Tibial nerve (tissue), 4 donors: Measurements from ENCODE around the gene LEF1.

Experiments
- CTCF ChIP-seq, 5 experiments: fragments of 200-600 bp in 3 of 5; fragments of 450-650 bp in 2 of 5; sonication (generic) in 3 of 5; IDR thresholded peaks; one replicate each; pipeline ENCODE4 v1.5.1; 2016 to 2019; ENCODE audit warnings: antibody characterized with exemption in 5 of 5, mild to moderate bottlenecking in 3 of 5, moderate library complexity in 2 of 5
- EP300 ChIP-seq, 2 donors: sonication (generic); formaldehyde crosslinking; IDR thresholded peaks; one replicate each; pipeline ENCODE4 v1.6.1; 2017; ENCODE audit warnings: antibody characterized with exemption in 2 of 2, mild to moderate bottlenecking in 1 of 2
- POLR2A ChIP-seq, 2 donors: fragments of 450-650 bp; IDR thresholded peaks; one replicate each; pipeline ENCODE4 v1.6.1; 2017; ENCODE audit warnings: antibody characterized with exemption in 2 of 2, mild to moderate bottlenecking in 2 of 2, moderate library complexity in 2 of 2

GRCh38 chr4:108180513-108180912 is 11.8 kb upstream of the LEF1 start:
- TF ChIP-seq EP300 (IDR thresholded peaks at IDR 0.05) (no peak), CTCF (IDR thresholded peaks at IDR 0.05) (no peak), POLR2A (IDR thresholded peaks at IDR 0.05) (no peak)
